HCT116 (cell line): Measurements from ENCODE around the gene QSOX1. TPM values are rescaled to one million over a fixed set of nuclear protein-coding genes. Genes with fewer than 3 reads are reported as not detected.

Experiments
- ATAC-seq: fragments of 200-7000 bp; cut with Tn5 transposase; 2 replicates; pipeline ENCODE4 v1.9.1; 2020; ENCODE audit warnings: mild to moderate bottlenecking, moderate library complexity
- BruUV-seq: library from RNA; stranded (reverse); fragments of 400-500 nt; replicated peaks from 2 replicates; lab custom pipeline; 2021; lab: Mats Ljungman, UMichigan
- CTCF ChIA-PET: fragments of 300-600 bp; sonication (Branson Sonifier 250); formaldehyde crosslinking; loops from one replicate; lab custom pipeline; 2021; ENCODE audit warnings: antibody characterized with exemption; lab: Charles Lee
- POLR2A ChIA-PET: fragments of 300-600, 350-600 bp; sonication (Branson Sonifier 250); formaldehyde crosslinking; loops from one replicate; lab custom pipeline; 2021; ENCODE audit warnings: antibody characterized with exemption; lab: Charles Lee
- RAD21 ChIA-PET, 2 experiments: fragments of 300-600 bp; sonication (Branson Sonifier 250); formaldehyde crosslinking; loops; one replicate each; lab custom pipeline; 2023; ENCODE audit warnings: low total read pairs in 2 of 2; ENCODE audit not compliant: uncharacterized antibody in 2 of 2, unreplicated experiment in 2 of 2, low non-redundant PET in 1 of 2; lab: Charles Lee
- DNase-seq: peaks from one replicate; pipeline ENCODE4 v3.0.0-alpha.2; 2010; ENCODE audit warnings: low read depth, low spot score
- H2AFZ ChIP-seq: fragments of 200-600 bp; shearing (Covaris generic), sonication (generic); 2 replicates; pipeline ENCODE4 v1.6.1; 2017; ENCODE audit warnings: low read depth, mixed run types, mixed read lengths, antibody characterized with exemption, low read length; ENCODE audit not compliant: poor library complexity, severe bottlenecking
- H3K27ac ChIP-seq: 2 replicates; pipeline ENCODE4 v1.5.1; 2012; ENCODE audit warnings: low read depth, low read length
- H3K27me3 ChIP-seq: fragments of 200-600 bp; sonication (generic); 2 replicates; pipeline ENCODE4 v1.6.1; 2016; ENCODE audit warnings: mixed run types, low read length, mixed read lengths; ENCODE audit not compliant: insufficient read depth
- H3K36me3 ChIP-seq, 2 experiments: fragments of 200-500 bp in 1 of 2; fragments of 200-600 bp in 1 of 2; sonication (Bioruptor generic) in 1 of 2; sonication (generic) in 1 of 2; 2 replicates each; pipeline versions ENCODE4 v1.5.1 to v1.6.1; 2014 to 2016; ENCODE audit warnings: low read length in 2 of 2, inconsistent platforms in 1 of 2, mixed read lengths in 1 of 2, mixed run types in 1 of 2; ENCODE audit not compliant: insufficient read depth in 2 of 2, control insufficient read depth in 1 of 2
- H3K4me1 ChIP-seq, 2 experiments: fragments of 200-600 bp in 1 of 2; sonication (generic) in 1 of 2; 2 replicates each; pipeline versions ENCODE4 v1.5.1 to v1.6.1; 2012 to 2017; ENCODE audit warnings: low read length in 2 of 2, inconsistent platforms in 1 of 2, mild to moderate bottlenecking in 1 of 2, mixed read lengths in 1 of 2, mixed run types in 1 of 2, moderate library complexity in 1 of 2; ENCODE audit not compliant: insufficient read depth in 2 of 2, control insufficient read depth in 1 of 2
- H3K4me2 ChIP-seq: fragments of 200-600 bp; sonication (generic); 2 replicates; pipeline ENCODE4 v1.6.1; 2017; ENCODE audit warnings: mixed run types, low read length, mixed read lengths
- H3K4me3 ChIP-seq, 2 experiments: fragments of 200-600 bp in 1 of 2; sonication (generic) in 1 of 2; replicated peaks in 1 of 2; 2 replicates each; pipeline ENCODE4 v1.5.1; 2011 to 2016; ENCODE audit warnings: low read length in 2 of 2, control low read depth in 1 of 2, low read depth in 1 of 2, mild to moderate bottlenecking in 1 of 2, mixed read lengths in 1 of 2, mixed run types in 1 of 2
- H3K79me2 ChIP-seq: fragments of 200-600 bp; sonication (generic); 2 replicates; pipeline ENCODE4 v1.6.1; 2017; ENCODE audit warnings: mild to moderate bottlenecking, mixed run types, low read length, moderate library complexity, mixed read lengths; ENCODE audit not compliant: insufficient read depth
- H3K9ac ChIP-seq: fragments of 200-600 bp; sonication (generic); 2 replicates; pipeline ENCODE4 v1.6.1; 2016; ENCODE audit warnings: low read length, mixed read lengths
- H3K9me2 ChIP-seq: fragments of 200-600 bp; sonication (generic), shearing (Covaris generic); 2 replicates; pipeline ENCODE4 v1.6.1; 2017; ENCODE audit warnings: mixed run types, mild to moderate bottlenecking, moderate library complexity; ENCODE audit not compliant: insufficient read depth
- H3K9me3 ChIP-seq, 2 experiments: fragments of 200-500 bp in 1 of 2; fragments of 200-600 bp in 1 of 2; sonication (Bioruptor generic) in 1 of 2; sonication (generic) in 1 of 2; 2 replicates each; pipeline ENCODE4 v1.6.1; 2014 to 2017; ENCODE audit warnings: low read length in 2 of 2, mixed read lengths in 2 of 2, inconsistent platforms in 1 of 2, low read depth in 1 of 2, mild to moderate bottlenecking in 1 of 2, mixed run types in 1 of 2, moderate library complexity in 1 of 2; ENCODE audit not compliant: control insufficient read depth in 1 of 2, insufficient read depth in 1 of 2
- H4K20me1 ChIP-seq: fragments of 200-600 bp; sonication (generic), shearing (Covaris generic); 2 replicates; pipeline ENCODE4 v1.6.1; 2017; ENCODE audit warnings: mixed run types, mild to moderate bottlenecking, moderate library complexity; ENCODE audit not compliant: insufficient read depth
- EGR1 ChIP-seq: IDR thresholded peaks from 2 replicates; pipeline ENCODE4 v1.6.1; 2012; ENCODE audit warnings: low read depth
- ELF1 ChIP-seq: IDR thresholded peaks from 2 replicates; pipeline ENCODE4 v1.6.1; 2012; ENCODE audit warnings: low read depth, borderline replicate concordance
- EZH2 ChIP-seq: fragments of 200-600 bp; sonication (generic); IDR thresholded peaks from 2 replicates; pipeline ENCODE4 v1.6.1; 2017; ENCODE audit warnings: antibody characterized with exemption, mixed run types
- FOSL1 ChIP-seq: IDR thresholded peaks from 2 replicates; pipeline ENCODE4 v1.6.1; 2012; ENCODE audit warnings: low read depth
- MAX ChIP-seq: IDR thresholded peaks from 2 replicates; pipeline ENCODE4 v1.6.1; 2012
- POLR2A ChIP-seq: IDR thresholded peaks from 2 replicates; pipeline ENCODE4 v1.7.0; 2011; ENCODE audit warnings: borderline replicate concordance; ENCODE audit not compliant: insufficient read depth, insufficient read length; ENCODE audit errors: extremely low read depth
- POLR2AphosphoS5 ChIP-seq: IDR thresholded peaks from 2 replicates; pipeline ENCODE4 v1.6.1; 2011; ENCODE audit warnings: mild to moderate bottlenecking, low read depth, low read length, moderate library complexity
- REST ChIP-seq: IDR thresholded peaks from 2 replicates; pipeline ENCODE4 v1.6.1; 2012; ENCODE audit warnings: low read depth
- SIN3A ChIP-seq: IDR thresholded peaks from 2 replicates; pipeline ENCODE4 v1.6.1; 2012; ENCODE audit warnings: low read depth
- SRF ChIP-seq: IDR thresholded peaks from 2 replicates; pipeline ENCODE4 v1.6.1; 2012; ENCODE audit warnings: low read depth
- YY1 ChIP-seq: IDR thresholded peaks from 2 replicates; pipeline ENCODE4 v1.6.1; 2011; ENCODE audit warnings: low read length, low read depth, moderate library complexity, mild to moderate bottlenecking; ENCODE audit not compliant: insufficient replicate concordance; ENCODE audit errors: extremely low read depth
- ZBTB33 ChIP-seq: IDR thresholded peaks from 2 replicates; pipeline ENCODE4 v1.6.1; 2011; ENCODE audit warnings: mild to moderate bottlenecking, low read length, moderate library complexity; ENCODE audit not compliant: insufficient replicate concordance; ENCODE audit errors: extremely low read depth
- ZFX ChIP-seq: fragments of 450-650 bp; IDR thresholded peaks from 2 replicates; pipeline ENCODE4 v1.6.1; 2017
- intact Hi-C: fragments of 100-400 bp; cut with micrococcal nuclease; formaldehyde crosslinking; loops from 2 replicates; pipeline ENCODE4 v1.10.0; 2022
- total RNA-seq: library from RNA; stranded (reverse); gene quantifications from one replicate; pipeline ENCODE4 v1.2.1, GENCODE V29; 2021; ENCODE audit not compliant: unreplicated experiment

The QSOX1 gene
- total RNA-seq, 1 experiment from 2014 or later: 89.2 TPM

- RAD21 ChIA-PET: no interaction called here
- BruUV-seq: no TSS peak
- no peak overlapping the region for H3K4me3 ChIP-seq
- H2AFZ ChIP-seq: no peak overlapping the region
- CTCF ChIA-PET: no interaction called here
- H4K20me1 ChIP-seq: no peaks in the 10 kb centered on the region
- no peaks in the 10 kb centered on the region for H3K79me2 ChIP-seq
- no peaks in the 10 kb centered on the region for H3K9me2 ChIP-seq
- H3K9ac ChIP-seq: no peak overlapping the region
- ATAC-seq (no peak), DNase-seq (no peak)
- H3K4me2 ChIP-seq: no peak overlapping the region
- intact Hi-C loops: no loop called here
- TF ChIP-seq EGR1: no peak
- TF ChIP-seq ZBTB33: no peak
- no peak for TF ChIP-seq POLR2AphosphoS5
- TF ChIP-seq FOSL1: no peak
- no peak for TF ChIP-seq MAX
- TF ChIP-seq ZFX: no peak
- H3K36me3 ChIP-seq: peaks cover 0 to under 1% of the 10 kb centered on the region in 2 experiments; a peak in 1 of 4 replicates
- no peaks in the 10 kb centered on the region for H3K27me3 ChIP-seq
- POLR2A ChIA-PET: no interaction called here
- no peaks in the 10 kb centered on the region for H3K9me3 ChIP-seq
- H3K27ac ChIP-seq: no peak overlapping the region
- no peaks in the 10 kb centered on the region for H3K4me1 ChIP-seq
Measured at GRCh38 chr1:180194048-180194425, 39.4 kb downstream of the QSOX1 start.

- Histone ChIP-seq H4K20me1 (no peaks in the 10 kb centered on the region), H2AFZ (no peak overlapping the region), H3K9ac (no peak overlapping the region), H3K27me3 (no peaks in the 10 kb centered on the region), H3K4me3 (no peak overlapping the region), H3K4me1 (no peaks in the 10 kb centered on the region), H3K4me2 (no peak overlapping the region), H3K9me2 (no peaks in the 10 kb centered on the region), H3K79me2 (no peaks in the 10 kb centered on the region), H3K27ac (no peak overlapping the region), H3K9me3 (no peaks in the 10 kb centered on the region), H3K36me3 (no peaks in the 10 kb centered on the region)
- ChIA-PET POLR2A (no interaction called here), RAD21 (no interaction called here), CTCF (no interaction called here)
- TF ChIP-seq EGR1 (no peak), POLR2A (no peak), EZH2 (no peak), SIN3A (no peak), ELF1 (no peak), YY1 (no peak), SRF (no peak), REST (no peak)
- DNase-seq (no peak), ATAC-seq (no peak)
- BruUV-seq: no TSS peak
- intact Hi-C loops: no loop called here
Measured at GRCh38 chr1:180194546-180195207, 40.0 kb downstream of the QSOX1 start.
